Progenitor cell of endocrine pancreas (in vitro differentiated cells): ENCODE measurements around the gene CTBP1. TPM values are rescaled to one million over a fixed set of nuclear protein-coding genes. Genes with fewer than 3 reads are reported as not detected.

Experiments
- DNase-seq: peaks from one replicate; pipeline ENCODE4 v3.0.0; 2021; ENCODE audit warnings: low spot score; ENCODE audit not compliant: unreplicated experiment
- H3K27ac Mint-ChIP-seq: 2 replicates; pipeline ENCODE4 v1.8.0; 2021; ENCODE audit warnings: mild to moderate bottlenecking, moderate library complexity, mixed read lengths
- H3K27me3 Mint-ChIP-seq: 2 replicates; pipeline ENCODE4 v1.8.0; 2021; ENCODE audit warnings: mixed read lengths
- H3K36me3 Mint-ChIP-seq: 2 replicates; pipeline ENCODE4 v1.8.0; 2022; ENCODE audit warnings: mixed read lengths; ENCODE audit not compliant: insufficient read depth
- H3K4me1 Mint-ChIP-seq: 2 replicates; pipeline ENCODE4 v1.8.0; 2021; ENCODE audit warnings: low read depth, mixed read lengths
- H3K4me3 Mint-ChIP-seq: 2 replicates; pipeline ENCODE4 v1.8.0; 2021; ENCODE audit warnings: low read depth, mild to moderate bottlenecking, moderate library complexity, mixed read lengths
- H3K9me3 Mint-ChIP-seq: 2 replicates; pipeline ENCODE4 v1.8.0; 2021; ENCODE audit warnings: low read depth, mixed read lengths
- CTCF ChIP-seq: fragments of 200-600 bp; sonication (generic); IDR thresholded peaks from one replicate; pipeline ENCODE4 v1.5.0; 2021; ENCODE audit warnings: antibody characterized with exemption, mild to moderate bottlenecking; ENCODE audit not compliant: unreplicated experiment
- total RNA-seq: library from RNA; stranded (reverse); gene quantifications from 2 replicates; pipeline ENCODE4 v1.2.1, GENCODE V29; 2021

The CTBP1 gene
- total RNA-seq, 1 donor from 2014 or later, result 199 TPM

GRCh38 chr4:1206299-1207156, 42.4 kb downstream of the CTBP1 start:
- Mint-ChIP-seq H3K27me3 (peaks cover 5% of the 10 kb centered on the region), H3K4me3 (no peak overlapping the region), H3K9me3 (no peaks in the 10 kb centered on the region), H3K4me1 (no peaks in the 10 kb centered on the region), H3K36me3 (peaks cover 4% of the 10 kb centered on the region), H3K27ac (no peak overlapping the region)
- no peak for TF ChIP-seq CTCF
- DNase-seq, result no peak

- peak; percentile 8 for DNase-seq
- H3K27ac Mint-ChIP-seq, result no peak overlapping the region
- no peak overlapping the region for H3K4me3 Mint-ChIP-seq
- peaks cover 5% of the 10 kb centered on the region for H3K27me3 Mint-ChIP-seq
- no peaks in the 10 kb centered on the region for H3K9me3 Mint-ChIP-seq
- peaks cover 1% of the 10 kb centered on the region for H3K36me3 Mint-ChIP-seq
- no peak for TF ChIP-seq CTCF
- H3K4me1 Mint-ChIP-seq, result no peaks in the 10 kb centered on the region
Measured at GRCh38 chr4:1205586-1206298, 43.2 kb downstream of the CTBP1 start.

- H3K36me3 Mint-ChIP-seq, result peaks cover 1% of the 10 kb centered on the region
Measured at GRCh38 chr4:1204828-1205585, 43.9 kb downstream of the CTBP1 start.

GRCh38 chr4:1204286-1204827, 44.6 kb downstream of the CTBP1 start:
- no peak for TF ChIP-seq CTCF
- no peaks in the 10 kb centered on the region for H3K9me3 Mint-ChIP-seq
- no peak for DNase-seq
- H3K36me3 Mint-ChIP-seq, result peaks cover 1% of the 10 kb centered on the region
- H3K4me1 Mint-ChIP-seq, result no peaks in the 10 kb centered on the region
- H3K4me3 Mint-ChIP-seq, result no peak overlapping the region
- H3K27me3 Mint-ChIP-seq, result peaks cover 5% of the 10 kb centered on the region
- no peak overlapping the region for H3K27ac Mint-ChIP-seq

More at GRCh38 chr4:1204828-1205585, 43.9 kb downstream of the CTBP1 start:
- DNase-seq, result no peak
- Mint-ChIP-seq H3K9me3 (no peaks in the 10 kb centered on the region), H3K27ac (no peak overlapping the region), H3K4me3 (no peak overlapping the region), H3K27me3 (peaks cover 5% of the 10 kb centered on the region), H3K4me1 (no peaks in the 10 kb centered on the region)
- TF ChIP-seq CTCF, result no peak

GRCh38 chr4:1203026-1203616, 45.8 kb downstream of the CTBP1 start:
- Mint-ChIP-seq H3K4me1 (no peaks in the 10 kb centered on the region), H3K27ac (no peak overlapping the region), H3K4me3 (no peak overlapping the region), H3K36me3 (peaks cover 1% of the 10 kb centered on the region), H3K9me3 (no peaks in the 10 kb centered on the region), H3K27me3 (peaks cover 9% of the 10 kb centered on the region)
- TF ChIP-seq CTCF, result no peak
- DNase-seq, result no peak
